ENCODE data around the gene PAK6. TPM values are rescaled to one million over a fixed set of nuclear protein-coding genes. Genes with fewer than 3 reads are reported as not detected.

PAK6 gene
- polyA plus RNA-seq, 1 donor from 2014 or later, result 32.4 TPM

DNA sequence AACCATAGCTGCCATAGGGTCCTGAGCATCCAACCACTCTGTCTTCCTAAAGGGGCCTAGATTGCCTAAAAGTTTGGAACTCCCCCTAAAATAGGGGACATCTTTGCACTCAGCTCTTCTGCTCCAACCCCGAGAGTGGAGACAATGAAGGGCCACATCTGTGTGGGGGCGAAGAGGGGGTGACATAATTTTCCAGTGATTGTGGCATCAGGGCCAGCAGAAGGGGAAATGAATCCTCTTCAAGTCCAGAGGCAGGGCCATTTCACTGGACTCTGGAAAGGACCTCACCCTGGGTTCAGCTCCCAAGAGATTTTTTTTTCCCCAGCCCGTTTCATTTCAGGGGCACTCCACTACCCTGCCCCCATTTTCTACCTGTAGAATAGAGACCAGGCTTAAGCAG is 48.6 kb downstream of the PAK6 start:
- Histone ChIP-seq H3K9me3 (ENCODE audit: low read length) (no peaks in the 10 kb centered on the region), H4K20me1 (ENCODE audit: insufficient read depth) (no peaks in the 10 kb centered on the region), H3K27ac (ENCODE audit: low read length) (no peak overlapping the region), H2AFZ (ENCODE audit: low read depth, low read length) (no peak overlapping the region), H3K27me3 (ENCODE audit: insufficient read depth, low read depth, low read length) (peaks cover 20% of the 10 kb centered on the region), H3F3A (ENCODE audit: insufficient read depth, low read length, poor library complexity, severe bottlenecking) (no peaks in the 10 kb centered on the region), H3K79me2 (replicated peaks; ENCODE audit: insufficient read depth, low read length) (no peaks in the 10 kb centered on the region), H3K9me2 (ENCODE audit: insufficient read depth, low read length) (no peaks in the 10 kb centered on the region), H3K36me3 (ENCODE audit: insufficient read depth, low read length) (no peaks in the 10 kb centered on the region), H3K4me3 (ENCODE audit: low read length) (no peak overlapping the region), H3K9ac (ENCODE audit: low read length) (no peak overlapping the region), H3K4me2 (ENCODE audit: low read length) (no peak overlapping the region)
- TF ChIP-seq EP300 (conservative IDR thresholded peaks at IDR 0.05; ENCODE audit: poor library complexity, severe bottlenecking) (no peak), POLR2AphosphoS5 (IDR thresholded peaks at IDR 0.05) (no peak), EZH2 (IDR thresholded peaks at IDR 0.05; ENCODE audit: borderline replicate concordance, insufficient read depth, low read length, poor library complexity, severe bottlenecking) (no peak), TAF1 (IDR thresholded peaks at IDR 0.05; ENCODE audit: low read depth) (no peak), SMC3 (conservative IDR thresholded peaks at IDR 0.05; ENCODE audit: poor library complexity) (no peak), MXI1 (conservative IDR thresholded peaks at IDR 0.05; ENCODE audit: poor library complexity, severe bottlenecking) (no peak), RAD21 (conservative IDR thresholded peaks at IDR 0.05) (no peak)
- TF ChIP-seq, protein P1, sequence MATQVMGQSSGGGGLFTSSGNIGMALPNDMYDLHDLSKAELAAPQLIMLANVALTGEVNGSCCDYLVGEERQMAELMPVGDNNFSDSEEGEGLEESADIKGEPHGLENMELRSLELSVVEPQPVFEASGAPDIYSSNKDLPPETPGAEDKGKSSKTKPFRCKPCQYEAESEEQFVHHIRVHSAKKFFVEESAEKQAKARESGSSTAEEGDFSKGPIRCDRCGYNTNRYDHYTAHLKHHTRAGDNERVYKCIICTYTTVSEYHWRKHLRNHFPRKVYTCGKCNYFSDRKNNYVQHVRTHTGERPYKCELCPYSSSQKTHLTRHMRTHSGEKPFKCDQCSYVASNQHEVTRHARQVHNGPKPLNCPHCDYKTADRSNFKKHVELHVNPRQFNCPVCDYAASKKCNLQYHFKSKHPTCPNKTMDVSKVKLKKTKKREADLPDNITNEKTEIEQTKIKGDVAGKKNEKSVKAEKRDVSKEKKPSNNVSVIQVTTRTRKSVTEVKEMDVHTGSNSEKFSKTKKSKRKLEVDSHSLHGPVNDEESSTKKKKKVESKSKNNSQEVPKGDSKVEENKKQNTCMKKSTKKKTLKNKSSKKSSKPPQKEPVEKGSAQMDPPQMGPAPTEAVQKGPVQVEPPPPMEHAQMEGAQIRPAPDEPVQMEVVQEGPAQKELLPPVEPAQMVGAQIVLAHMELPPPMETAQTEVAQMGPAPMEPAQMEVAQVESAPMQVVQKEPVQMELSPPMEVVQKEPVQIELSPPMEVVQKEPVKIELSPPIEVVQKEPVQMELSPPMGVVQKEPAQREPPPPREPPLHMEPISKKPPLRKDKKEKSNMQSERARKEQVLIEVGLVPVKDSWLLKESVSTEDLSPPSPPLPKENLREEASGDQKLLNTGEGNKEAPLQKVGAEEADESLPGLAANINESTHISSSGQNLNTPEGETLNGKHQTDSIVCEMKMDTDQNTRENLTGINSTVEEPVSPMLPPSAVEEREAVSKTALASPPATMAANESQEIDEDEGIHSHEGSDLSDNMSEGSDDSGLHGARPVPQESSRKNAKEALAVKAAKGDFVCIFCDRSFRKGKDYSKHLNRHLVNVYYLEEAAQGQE (IDR thresholded peaks at IDR 0.05; ENCODE audit: borderline replicate concordance), result no peak
- TF ChIP-seq, protein P2, sequence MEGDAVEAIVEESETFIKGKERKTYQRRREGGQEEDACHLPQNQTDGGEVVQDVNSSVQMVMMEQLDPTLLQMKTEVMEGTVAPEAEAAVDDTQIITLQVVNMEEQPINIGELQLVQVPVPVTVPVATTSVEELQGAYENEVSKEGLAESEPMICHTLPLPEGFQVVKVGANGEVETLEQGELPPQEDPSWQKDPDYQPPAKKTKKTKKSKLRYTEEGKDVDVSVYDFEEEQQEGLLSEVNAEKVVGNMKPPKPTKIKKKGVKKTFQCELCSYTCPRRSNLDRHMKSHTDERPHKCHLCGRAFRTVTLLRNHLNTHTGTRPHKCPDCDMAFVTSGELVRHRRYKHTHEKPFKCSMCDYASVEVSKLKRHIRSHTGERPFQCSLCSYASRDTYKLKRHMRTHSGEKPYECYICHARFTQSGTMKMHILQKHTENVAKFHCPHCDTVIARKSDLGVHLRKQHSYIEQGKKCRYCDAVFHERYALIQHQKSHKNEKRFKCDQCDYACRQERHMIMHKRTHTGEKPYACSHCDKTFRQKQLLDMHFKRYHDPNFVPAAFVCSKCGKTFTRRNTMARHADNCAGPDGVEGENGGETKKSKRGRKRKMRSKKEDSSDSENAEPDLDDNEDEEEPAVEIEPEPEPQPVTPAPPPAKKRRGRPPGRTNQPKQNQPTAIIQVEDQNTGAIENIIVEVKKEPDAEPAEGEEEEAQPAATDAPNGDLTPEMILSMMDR (IDR thresholded peaks at IDR 0.05; ENCODE audit: poor library complexity, severe bottlenecking), result no peak

- Histone ChIP-seq H3K4me3 (ENCODE audit: low read length) (no peak overlapping the region), H3K9me3 (ENCODE audit: low read length) (no peaks in the 10 kb centered on the region), H4K20me1 (ENCODE audit: insufficient read depth) (no peaks in the 10 kb centered on the region), H3K27me3 (ENCODE audit: insufficient read depth, low read depth, low read length) (peaks cover 15% of the 10 kb centered on the region), H3K9me2 (ENCODE audit: insufficient read depth, low read length) (no peaks in the 10 kb centered on the region), H2AFZ (ENCODE audit: low read depth, low read length) (no peak overlapping the region), H3K36me3 (ENCODE audit: insufficient read depth, low read length) (no peaks in the 10 kb centered on the region), H3F3A (ENCODE audit: insufficient read depth, low read length, poor library complexity, severe bottlenecking) (no peaks in the 10 kb centered on the region), H3K9ac (ENCODE audit: low read length) (no peak overlapping the region), H3K79me2 (replicated peaks; ENCODE audit: insufficient read depth, low read length) (no peaks in the 10 kb centered on the region), H3K27ac (ENCODE audit: low read length) (no peak overlapping the region), H3K4me2 (ENCODE audit: low read length) (no peak overlapping the region)
- TF ChIP-seq, protein P1 (IDR thresholded peaks at IDR 0.05; ENCODE audit: borderline replicate concordance), result no peak
- TF ChIP-seq, protein P2 (IDR thresholded peaks at IDR 0.05; ENCODE audit: poor library complexity, severe bottlenecking), result no peak
- no peak for TF ChIP-seq MXI1 (conservative IDR thresholded peaks at IDR 0.05; ENCODE audit: poor library complexity, severe bottlenecking)
- no peak for TF ChIP-seq RAD21 (conservative IDR thresholded peaks at IDR 0.05)
- no peak for TF ChIP-seq EP300 (conservative IDR thresholded peaks at IDR 0.05; ENCODE audit: poor library complexity, severe bottlenecking)
- TF ChIP-seq EZH2 (IDR thresholded peaks at IDR 0.05; ENCODE audit: borderline replicate concordance, insufficient read depth, low read length, poor library complexity, severe bottlenecking), result no peak
- no peak for TF ChIP-seq POLR2AphosphoS5 (IDR thresholded peaks at IDR 0.05)
- no peak for TF ChIP-seq TAF1 (IDR thresholded peaks at IDR 0.05; ENCODE audit: low read depth)
- TF ChIP-seq SMC3 (conservative IDR thresholded peaks at IDR 0.05; ENCODE audit: poor library complexity), result no peak
Measured at GRCh38 chr15:40287968-40288367, 49.1 kb downstream of the PAK6 start.

Measured in neural cell (in vitro differentiated cells).